Dermis blood vessel endothelial cell (primary cell): ENCODE results near the gene MYD88. TPM values are rescaled to one million over a fixed set of nuclear protein-coding genes. Genes with fewer than 3 reads are reported as not detected.
A peak's percentile ranks its signal among the peaks of the same experiment; 100 is the strongest.

Source experiments
- DNase-seq: peaks from one replicate; pipeline ENCODE4 v3.0.0; 2010
- total RNA-seq: library from RNA; depleted of rRNA; stranded (reverse); fragments of >200 nt; gene quantifications from 2 replicates; pipeline ENCODE4 v1.2.3, GENCODE V29; 2014

The MYD88 gene
- total RNA-seq, 1 donor from 2014 or later, result 29.3 TPM

GRCh38 chr3:38114052-38114874 lies 24.2 kb upstream of the MYD88 start:
- DNase-seq, result no peak

GRCh38 chr3:38114875-38115644 lies 23.4 kb upstream of the MYD88 start:
- no peak for DNase-seq

GRCh38 chr3:38115645-38116427 lies 22.6 kb upstream of the MYD88 start:
- DNase-seq, result no peak

GRCh38 chr3:38116471-38117162 lies 21.8 kb upstream of the MYD88 start:
- DNase-seq, result no peak

- DNase-seq, result no peak
Observed at GRCh38 chr3:38117163-38117716, 21.2 kb upstream of the MYD88 start.

GRCh38 chr3:38117748-38118420 lies 20.6 kb upstream of the MYD88 start:
- DNase-seq, result peak; percentile 82

- no peak for DNase-seq
Observed at GRCh38 chr3:38118421-38119247, 19.8 kb upstream of the MYD88 start.

GRCh38 chr3:38119248-38119544 lies 19.3 kb upstream of the MYD88 start:
- no peak for DNase-seq

- DNase-seq, result no peak
Observed at GRCh38 chr3:38119821-38120692, 18.4 kb upstream of the MYD88 start.

- no peak for DNase-seq
Observed at GRCh38 chr3:38120693-38121450, 17.6 kb upstream of the MYD88 start.

- no peak for DNase-seq
Observed at GRCh38 chr3:38121451-38121831, 17.0 kb upstream of the MYD88 start.

GRCh38 chr3:38121832-38122461 lies 16.5 kb upstream of the MYD88 start:
- no peak for DNase-seq

GRCh38 chr3:38122712-38123290 lies 15.7 kb upstream of the MYD88 start:
- DNase-seq, result no peak

- DNase-seq, result no peak
Observed at GRCh38 chr3:38124324-38125122, 13.9 kb upstream of the MYD88 start.

- no peak for DNase-seq
Observed at GRCh38 chr3:38125305-38126120, 12.9 kb upstream of the MYD88 start.

- DNase-seq, result no peak
Observed at GRCh38 chr3:38126121-38126892, 12.2 kb upstream of the MYD88 start.
